IMR-90 (cell line): ENCODE data around the gene WNT7B. TPM values are rescaled to one million over a fixed set of nuclear protein-coding genes. Genes with fewer than 3 reads are reported as not detected.
A peak's percentile ranks its signal among the peaks of the same experiment; 100 is the strongest.

Experiments used
- ATAC-seq: fragments of 200-7000 bp; cut with Tn5 transposase; 2 replicates; pipeline ENCODE4 v1.9.1; 2020; ENCODE audit warnings: low read depth, mild to moderate bottlenecking, moderate library complexity
- BruUV-seq: library from RNA; stranded (reverse); fragments of 400-500 nt; replicated peaks from 2 replicates; lab custom pipeline; 2021; lab: Mats Ljungman, UMichigan
- CTCF ChIA-PET: fragments of 300-600 bp; formaldehyde crosslinking; extraction: SDS; loops from one replicate; lab custom pipeline; 2021; ENCODE audit warnings: antibody characterized with exemption; lab: Yijun Ruan, JAX
- POLR2A ChIA-PET: fragments of 300-600 bp; sonication (Branson Sonifier 250); formaldehyde crosslinking; loops from one replicate; lab custom pipeline; 2022; ENCODE audit warnings: antibody characterized with exemption; ENCODE audit not compliant: unreplicated experiment; lab: Charles Lee
- DNase-seq: peaks from one replicate; pipeline ENCODE4 v3.0.0; 2013
- H2AFZ ChIP-seq: replicated peaks from 2 replicates; pipeline ENCODE3; 2013; ENCODE audit warnings: low read length, mild to moderate bottlenecking; ENCODE audit not compliant: poor library complexity
- H2AK5ac ChIP-seq: 2 replicates; pipeline ENCODE4 v1.6.1; 2013; ENCODE audit warnings: low read depth, low read length, inconsistent platforms
- H2AK9ac ChIP-seq: replicated peaks from 2 replicates; pipeline ENCODE3; 2013; ENCODE audit warnings: mild to moderate bottlenecking, low read depth, low read length, moderate library complexity; ENCODE audit not compliant: poor library complexity
- H2BK120ac ChIP-seq: 2 replicates; pipeline ENCODE4 v1.6.1; 2013; ENCODE audit warnings: low read depth, low read length, inconsistent platforms
- H2BK15ac ChIP-seq: 3 replicates; pipeline ENCODE4 v1.6.1; 2013; ENCODE audit warnings: low read depth, low read length, inconsistent platforms
- H2BK20ac ChIP-seq: 2 replicates; pipeline ENCODE4 v1.6.1; 2013; ENCODE audit warnings: low read depth, mild to moderate bottlenecking, inconsistent platforms, low read length, moderate library complexity
- H2BK5ac ChIP-seq: 2 replicates; pipeline ENCODE4 v1.6.1; 2013; ENCODE audit warnings: mild to moderate bottlenecking, low read depth, low read length, inconsistent platforms; ENCODE audit not compliant: poor library complexity, severe bottlenecking
- H3K14ac ChIP-seq: replicated peaks from 2 replicates; pipeline ENCODE4 v1.6.1; 2013; ENCODE audit warnings: low read depth, low read length, inconsistent platforms
- H3K18ac ChIP-seq: 2 replicates; pipeline ENCODE4 v1.6.1; 2013; ENCODE audit warnings: low read depth, low read length, control low read depth
- H3K23ac ChIP-seq: 2 replicates; pipeline ENCODE4 v1.6.1; 2013; ENCODE audit warnings: low read depth, low read length, inconsistent platforms
- H3K27ac ChIP-seq: 2 replicates; pipeline ENCODE4 v1.5.1; 2013; ENCODE audit warnings: mild to moderate bottlenecking, control low read depth, low read length; ENCODE audit not compliant: insufficient read depth
- H3K27me3 ChIP-seq: 2 replicates; pipeline ENCODE4 v1.6.1; 2013; ENCODE audit warnings: low read length; ENCODE audit not compliant: control insufficient read depth, insufficient read depth
- H3K36me3 ChIP-seq: 2 replicates; pipeline ENCODE4 v1.6.1; 2013; ENCODE audit warnings: low read length, mixed read lengths; ENCODE audit not compliant: control insufficient read depth, insufficient read depth
- H3K4ac ChIP-seq: 2 replicates; pipeline ENCODE4 v1.6.1; 2013; ENCODE audit warnings: low read depth, low read length, inconsistent platforms
- H3K4me1 ChIP-seq: 2 replicates; pipeline ENCODE4 v1.6.1; 2013; ENCODE audit warnings: low read length, mixed read lengths; ENCODE audit not compliant: control insufficient read depth, insufficient read depth
- H3K4me2 ChIP-seq: 2 replicates; pipeline ENCODE4 v1.6.1; 2013; ENCODE audit warnings: low read depth, mild to moderate bottlenecking, control low read depth, low read length, moderate library complexity
- H3K4me3 ChIP-seq: 2 replicates; pipeline ENCODE4 v1.5.1; 2013; ENCODE audit warnings: low read depth, mild to moderate bottlenecking, control low read depth, low read length, moderate library complexity; ENCODE audit not compliant: insufficient read depth
- H3K56ac ChIP-seq: 2 replicates; pipeline ENCODE4 v1.6.1; 2013; ENCODE audit warnings: low read length, inconsistent platforms; ENCODE audit not compliant: insufficient read depth; ENCODE audit errors: extremely low read depth
- H3K79me1 ChIP-seq, 2 experiments: 2 replicates each; pipeline ENCODE4 v1.6.1; 2013; ENCODE audit warnings: low read length in 2 of 2, inconsistent platforms in 1 of 2, low read depth in 1 of 2
- H3K9ac ChIP-seq: 2 replicates; pipeline ENCODE4 v1.6.1; 2013; ENCODE audit warnings: low read depth, low read length, control low read depth
- H3K9me1 ChIP-seq: 2 replicates; pipeline ENCODE4 v1.6.1; 2013; ENCODE audit warnings: low read length, inconsistent platforms; ENCODE audit not compliant: insufficient read depth
- H3K9me3 ChIP-seq: 2 replicates; pipeline ENCODE4 v1.6.1; 2013; ENCODE audit warnings: low read length; ENCODE audit not compliant: control insufficient read depth, insufficient read depth
- H4K20me1 ChIP-seq: 2 replicates; pipeline ENCODE4 v1.6.1; 2013; ENCODE audit warnings: low read length, inconsistent platforms; ENCODE audit not compliant: insufficient read depth
- H4K5ac ChIP-seq: 2 replicates; pipeline ENCODE4 v1.6.1; 2013; ENCODE audit warnings: mild to moderate bottlenecking, low read depth, low read length, control low read depth
- H4K8ac ChIP-seq, 2 experiments: 2 replicates each; pipeline ENCODE4 v1.6.1; 2013; ENCODE audit warnings: low read depth in 2 of 2, low read length in 2 of 2, control low read depth in 1 of 2, inconsistent platforms in 1 of 2
- H4K91ac ChIP-seq: 2 replicates; pipeline ENCODE4 v1.6.1; 2013; ENCODE audit warnings: low read depth, low read length, inconsistent platforms; ENCODE audit not compliant: insufficient read depth
- MAFK ChIP-seq: IDR thresholded peaks from 2 replicates; pipeline ENCODE4 v1.6.1; 2012; ENCODE audit warnings: low read depth, low read length, improper control_type of control experiment
- MXI1 ChIP-seq: IDR thresholded peaks from 2 replicates; pipeline ENCODE4 v1.6.1; 2012; ENCODE audit warnings: low read depth, mild to moderate bottlenecking, low read length, moderate library complexity, borderline replicate concordance
- POLR2A ChIP-seq: IDR thresholded peaks from 2 replicates; pipeline ENCODE4 v1.6.1; 2012; ENCODE audit warnings: mild to moderate bottlenecking, low read depth, low read length
- RAD21 ChIP-seq: IDR thresholded peaks from 2 replicates; pipeline ENCODE4 v1.6.1; 2012; ENCODE audit warnings: low read length, improper control_type of control experiment
- RFX5 ChIP-seq: IDR thresholded peaks from 2 replicates; pipeline ENCODE4 v1.8.0; 2012; ENCODE audit warnings: low read depth, mild to moderate bottlenecking, low read length, moderate library complexity
- SMC3 ChIP-seq: fragments of 150-350 bp; IDR thresholded peaks from 2 replicates; pipeline ENCODE4 v1.6.1; 2016; ENCODE audit warnings: low read depth, mild to moderate bottlenecking, antibody characterized with exemption, low read length, moderate library complexity
- WGBS, 2 experiments: methylation state at CpG; one replicate each; pipeline versions ENCODE4 v1.1.5 to v1.1.7; 2013; ENCODE audit warnings: missing lambda C conversion rate in 2 of 2; ENCODE audit not compliant: insufficient read length in 1 of 2; ENCODE audit errors: extremely low coverage in 2 of 2; 5-methylcytosine and 5-hydroxymethylcytosine counted together
- dilution Hi-C: fragments of 300-500 bp; cut with HindIII; formaldehyde crosslinking; loops from one replicate; pipeline ENCODE4 v1.14.3; 2018; ENCODE audit warnings: low sequenced_read_pairs; ENCODE audit not compliant: unreplicated experiment
- in situ Hi-C: fragments of 300-500 bp; cut with MboI; formaldehyde crosslinking; loops from 3 replicates; pipeline ENCODE4 v1.14.3; 2019; ENCODE audit warnings: low sequenced_read_pairs, inconsistent platforms, mixed read lengths
- intact Hi-C: fragments of 100-400 bp; cut with micrococcal nuclease; formaldehyde crosslinking; loops from 2 replicates; pipeline ENCODE4 v1.10.0; 2022
- polyA plus RNA-seq, 3 experiments: library from polyadenylated mRNA; depleted of rRNA; stranded (reverse); fragments of >200 nt; gene quantifications; 2 replicates each; pipeline ENCODE4 v1.2.3, GENCODE V29; 2012; ENCODE audit warnings: low replicate concordance in 1 of 3
- total RNA-seq: library from RNA; depleted of rRNA; stranded (reverse); fragments of >200 nt; gene quantifications from 2 replicates; pipeline ENCODE4 v1.2.3, GENCODE V29; 2012
- TF ChIP-seq, protein P1 (sequence below): fragments of 150-350 bp; IDR thresholded peaks from 2 replicates; pipeline ENCODE4 v1.6.1; 2017; ENCODE audit warnings: mild to moderate bottlenecking, antibody characterized with exemption, low read length, low read depth
- TF ChIP-seq, protein P2 (sequence below): fragments of 150-350 bp; IDR thresholded peaks from 2 replicates; pipeline ENCODE4 v1.6.1; 2016; ENCODE audit warnings: low read depth, mild to moderate bottlenecking, low read length, moderate library complexity, borderline replicate concordance
- TF ChIP-seq, protein P3 (sequence below): conservative IDR thresholded peaks from 2 replicates; pipeline ENCODE4 v1.5.1; 2012; ENCODE audit warnings: mild to moderate bottlenecking, low read depth, low read length, improper control_type of control experiment

Gene WNT7B
- total and polyA plus RNA-seq, 2 of the 4 experiments (the other 2 are of a cell fraction), result under 0.01 to 0.15 TPM

DNA sequence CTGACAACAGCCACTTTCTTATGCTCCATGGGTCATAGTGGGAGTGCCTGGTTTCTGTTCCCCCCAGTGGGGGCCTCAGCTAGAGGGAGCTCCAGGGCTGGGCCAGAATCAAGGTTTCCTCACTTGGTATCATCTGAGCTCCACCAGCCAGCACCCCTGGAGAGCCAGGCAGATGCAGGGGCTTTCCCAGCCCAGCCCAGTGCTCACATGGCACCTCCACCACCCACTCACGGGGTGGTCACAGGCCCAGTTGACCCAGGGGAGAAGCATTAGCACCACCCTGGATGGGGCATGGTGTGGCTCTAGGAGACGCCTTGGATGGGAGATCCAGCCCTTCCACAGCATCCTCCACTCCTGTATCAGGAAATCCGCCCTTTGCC is 24.1 kb upstream of the WNT7B start:
- CTCF ChIA-PET, result no interaction called here
- no peak overlapping the region for H3K4me3 ChIP-seq
- no peak overlapping the region for H4K5ac ChIP-seq
- H2BK120ac ChIP-seq, result no peak overlapping the region
- H3K4me1 ChIP-seq, result peaks cover 34% of the 10 kb centered on the region
- H3K56ac ChIP-seq, result no peak overlapping the region
- no peak for ATAC-seq
- H3K4ac ChIP-seq, result no peak overlapping the region; the same call in 1 of the 2 replicates
- H4K91ac ChIP-seq, result no peak overlapping the region
- H2AK5ac ChIP-seq, result no peak overlapping the region
- in situ Hi-C loops, result no loop called here
- BruUV-seq, result no TSS peak
- no peak overlapping the region for H2BK20ac ChIP-seq
- POLR2A ChIA-PET, result no interaction called here
- H4K8ac ChIP-seq, result no peak overlapping the region
- dilution Hi-C loops, result no loop called here
- H4K20me1 ChIP-seq, result no peaks in the 10 kb centered on the region
- intact Hi-C loops, result no loop called here
- no peak overlapping the region for H3K18ac ChIP-seq
- H2BK15ac ChIP-seq, result no peak overlapping the region; the same call in 2 of the 3 replicates
- H3K36me3 ChIP-seq, result no peaks in the 10 kb centered on the region
- H3K14ac ChIP-seq, result no peak overlapping the region
- no peak overlapping the region for H3K27ac ChIP-seq
- H2BK5ac ChIP-seq, result no peak overlapping the region
- no peaks in the 10 kb centered on the region for H3K9me3 ChIP-seq
- no peaks in the 10 kb centered on the region for H3K27me3 ChIP-seq
- peaks cover 0 to 9% of the 10 kb centered on the region in 2 experiments; a peak in 1 of 4 replicates for H3K79me1 ChIP-seq
- H3K9ac ChIP-seq, result no peak overlapping the region
- peak overlapping the region; percentile 83 for H2AK9ac ChIP-seq
- no peak overlapping the region for H3K23ac ChIP-seq
- DNase-seq, result no peak
- peak overlapping the region; percentile 41 for H2AFZ ChIP-seq
- H3K4me2 ChIP-seq, result no peak overlapping the region
- WGBS, 2 experiments, result no CpG with 5 or more reads among the region's 3 CpGs
- TF ChIP-seq, protein P1, sequence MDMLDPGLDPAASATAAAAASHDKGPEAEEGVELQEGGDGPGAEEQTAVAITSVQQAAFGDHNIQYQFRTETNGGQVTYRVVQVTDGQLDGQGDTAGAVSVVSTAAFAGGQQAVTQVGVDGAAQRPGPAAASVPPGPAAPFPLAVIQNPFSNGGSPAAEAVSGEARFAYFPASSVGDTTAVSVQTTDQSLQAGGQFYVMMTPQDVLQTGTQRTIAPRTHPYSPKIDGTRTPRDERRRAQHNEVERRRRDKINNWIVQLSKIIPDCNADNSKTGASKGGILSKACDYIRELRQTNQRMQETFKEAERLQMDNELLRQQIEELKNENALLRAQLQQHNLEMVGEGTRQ, result no peak
- TF ChIP-seq MXI1 (no peak), SMC3 (no peak), RAD21 (no peak), POLR2A (no peak), RFX5 (no peak), MAFK (no peak)
- TF ChIP-seq, protein P2, sequence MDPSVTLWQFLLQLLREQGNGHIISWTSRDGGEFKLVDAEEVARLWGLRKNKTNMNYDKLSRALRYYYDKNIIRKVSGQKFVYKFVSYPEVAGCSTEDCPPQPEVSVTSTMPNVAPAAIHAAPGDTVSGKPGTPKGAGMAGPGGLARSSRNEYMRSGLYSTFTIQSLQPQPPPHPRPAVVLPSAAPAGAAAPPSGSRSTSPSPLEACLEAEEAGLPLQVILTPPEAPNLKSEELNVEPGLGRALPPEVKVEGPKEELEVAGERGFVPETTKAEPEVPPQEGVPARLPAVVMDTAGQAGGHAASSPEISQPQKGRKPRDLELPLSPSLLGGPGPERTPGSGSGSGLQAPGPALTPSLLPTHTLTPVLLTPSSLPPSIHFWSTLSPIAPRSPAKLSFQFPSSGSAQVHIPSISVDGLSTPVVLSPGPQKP, result no peak
- TF ChIP-seq, protein P3, sequence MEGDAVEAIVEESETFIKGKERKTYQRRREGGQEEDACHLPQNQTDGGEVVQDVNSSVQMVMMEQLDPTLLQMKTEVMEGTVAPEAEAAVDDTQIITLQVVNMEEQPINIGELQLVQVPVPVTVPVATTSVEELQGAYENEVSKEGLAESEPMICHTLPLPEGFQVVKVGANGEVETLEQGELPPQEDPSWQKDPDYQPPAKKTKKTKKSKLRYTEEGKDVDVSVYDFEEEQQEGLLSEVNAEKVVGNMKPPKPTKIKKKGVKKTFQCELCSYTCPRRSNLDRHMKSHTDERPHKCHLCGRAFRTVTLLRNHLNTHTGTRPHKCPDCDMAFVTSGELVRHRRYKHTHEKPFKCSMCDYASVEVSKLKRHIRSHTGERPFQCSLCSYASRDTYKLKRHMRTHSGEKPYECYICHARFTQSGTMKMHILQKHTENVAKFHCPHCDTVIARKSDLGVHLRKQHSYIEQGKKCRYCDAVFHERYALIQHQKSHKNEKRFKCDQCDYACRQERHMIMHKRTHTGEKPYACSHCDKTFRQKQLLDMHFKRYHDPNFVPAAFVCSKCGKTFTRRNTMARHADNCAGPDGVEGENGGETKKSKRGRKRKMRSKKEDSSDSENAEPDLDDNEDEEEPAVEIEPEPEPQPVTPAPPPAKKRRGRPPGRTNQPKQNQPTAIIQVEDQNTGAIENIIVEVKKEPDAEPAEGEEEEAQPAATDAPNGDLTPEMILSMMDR, result peak; percentile 25
- peaks cover 27% of the 10 kb centered on the region for H3K9me1 ChIP-seq
